ENCODE results near the gene HSPBP1.

GRCh38 chr19:55230780-55231179, 49.1 kb downstream of the HSPBP1 start:
- no peak for TF ChIP-seq CTCF (IDR thresholded peaks at IDR 0.05; ENCODE audit: low read length)
- TF ChIP-seq EZH2phosphoT487 (IDR thresholded peaks at IDR 0.05; ENCODE audit: low read length) = no peak

Data from MM.1S (cell line).